Mesothelial cell of epicardium (in vitro differentiated cells): ENCODE data around the gene CLEC18C. TPM values are rescaled to one million over a fixed set of nuclear protein-coding genes. Genes with fewer than 3 reads are reported as not detected.
"Not testable (repeated sequence)": the region's sequence is repeated elsewhere in the genome, so short reads cannot be mapped to it uniquely, and the experiment has no call there.

Experiments used
- DNase-seq, 2 experiments: peaks; one replicate each; pipeline ENCODE4 v3.0.0; 2021; ENCODE audit warnings: low spot score in 2 of 2; ENCODE audit not compliant: unreplicated experiment in 2 of 2
- H3K27ac Mint-ChIP-seq: 2 replicates; pipeline ENCODE4 v1.8.0; 2021; ENCODE audit warnings: mixed read lengths
- H3K27me3 Mint-ChIP-seq: 2 replicates; pipeline ENCODE4 v1.8.0; 2021; ENCODE audit warnings: low read depth, mixed read lengths
- H3K36me3 Mint-ChIP-seq: 2 replicates; pipeline ENCODE4 v1.8.0; 2021; ENCODE audit warnings: mixed read lengths
- H3K4me1 Mint-ChIP-seq: 2 replicates; pipeline ENCODE4 v1.8.0; 2021; ENCODE audit warnings: mixed read lengths
- H3K4me3 Mint-ChIP-seq: 2 replicates; pipeline ENCODE4 v1.8.0; 2021; ENCODE audit warnings: mild to moderate bottlenecking, moderate library complexity, mixed read lengths
- H3K9me3 Mint-ChIP-seq: 2 replicates; pipeline ENCODE4 v1.8.0; 2021; ENCODE audit warnings: mixed read lengths
- total RNA-seq: library from RNA; stranded (reverse); gene quantifications from 3 replicates; pipeline ENCODE4 v1.2.1, GENCODE V29; 2021
- TF ChIP-seq, protein P1 (sequence below): fragments of 200-600 bp; sonication (generic); IDR thresholded peaks from one replicate; pipeline ENCODE4 v1.5.0; 2021; ENCODE audit warnings: antibody characterized with exemption; ENCODE audit not compliant: unreplicated experiment

The CLEC18C gene
- total RNA-seq, 1 donor from 2014 or later, result not detected

DNA sequence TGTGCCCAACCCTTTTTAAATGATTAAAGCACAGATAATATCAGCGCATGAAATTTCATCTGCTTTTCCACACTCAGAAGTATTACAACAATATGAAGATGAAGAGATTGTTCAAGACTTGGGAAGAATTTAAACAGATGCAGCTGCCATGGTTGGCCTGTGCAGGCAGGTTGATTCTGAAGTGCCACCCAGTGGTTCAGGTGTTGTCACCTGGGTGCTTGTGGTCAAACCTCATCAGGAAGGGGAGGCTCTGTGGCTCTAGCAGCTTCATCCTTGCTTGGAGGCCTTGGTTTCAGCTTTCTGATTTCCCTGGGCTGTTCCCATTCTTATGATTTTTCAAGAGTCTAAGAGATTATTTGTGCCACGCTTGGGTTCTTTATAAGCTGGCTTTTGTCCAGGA is 22.2 kb upstream of the CLEC18C start:
- Mint-ChIP-seq H3K27ac (no peak overlapping the region), H3K36me3 (peaks cover 47% of the 10 kb centered on the region), H3K4me1 (no peaks in the 10 kb centered on the region), H3K9me3 (no peaks in the 10 kb centered on the region), H3K27me3 (no peaks in the 10 kb centered on the region), H3K4me3 (no peak overlapping the region)
- TF ChIP-seq, protein P1, sequence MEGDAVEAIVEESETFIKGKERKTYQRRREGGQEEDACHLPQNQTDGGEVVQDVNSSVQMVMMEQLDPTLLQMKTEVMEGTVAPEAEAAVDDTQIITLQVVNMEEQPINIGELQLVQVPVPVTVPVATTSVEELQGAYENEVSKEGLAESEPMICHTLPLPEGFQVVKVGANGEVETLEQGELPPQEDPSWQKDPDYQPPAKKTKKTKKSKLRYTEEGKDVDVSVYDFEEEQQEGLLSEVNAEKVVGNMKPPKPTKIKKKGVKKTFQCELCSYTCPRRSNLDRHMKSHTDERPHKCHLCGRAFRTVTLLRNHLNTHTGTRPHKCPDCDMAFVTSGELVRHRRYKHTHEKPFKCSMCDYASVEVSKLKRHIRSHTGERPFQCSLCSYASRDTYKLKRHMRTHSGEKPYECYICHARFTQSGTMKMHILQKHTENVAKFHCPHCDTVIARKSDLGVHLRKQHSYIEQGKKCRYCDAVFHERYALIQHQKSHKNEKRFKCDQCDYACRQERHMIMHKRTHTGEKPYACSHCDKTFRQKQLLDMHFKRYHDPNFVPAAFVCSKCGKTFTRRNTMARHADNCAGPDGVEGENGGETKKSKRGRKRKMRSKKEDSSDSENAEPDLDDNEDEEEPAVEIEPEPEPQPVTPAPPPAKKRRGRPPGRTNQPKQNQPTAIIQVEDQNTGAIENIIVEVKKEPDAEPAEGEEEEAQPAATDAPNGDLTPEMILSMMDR, result no peak
- no peak for DNase-seq

DNA sequence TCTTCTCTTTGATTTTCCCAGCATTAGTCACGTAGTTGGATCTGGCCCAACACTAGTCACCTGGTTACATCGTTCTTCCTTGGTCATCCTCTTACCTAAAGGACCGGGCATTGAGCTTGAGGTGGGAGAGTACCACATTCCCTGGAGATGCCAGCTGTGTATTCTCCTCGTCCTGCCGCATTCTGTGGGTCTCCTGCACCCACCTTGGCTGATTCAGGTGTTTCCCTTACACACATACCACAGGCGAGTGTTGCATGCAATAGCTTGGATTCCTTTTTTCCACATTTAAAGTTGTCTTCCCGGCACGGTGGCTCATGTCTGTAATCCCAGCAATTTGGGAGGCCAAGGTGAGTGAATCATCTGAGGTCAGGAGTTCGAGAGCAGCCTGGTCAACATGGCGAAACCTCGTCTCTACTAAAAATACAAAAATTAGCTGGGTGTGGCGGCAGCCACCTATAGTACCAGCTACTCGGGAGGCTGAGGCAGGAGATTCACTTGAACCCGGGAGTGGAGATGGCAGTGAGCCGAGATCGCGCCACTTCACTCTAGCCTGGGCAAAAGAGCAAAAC is 21.6 kb upstream of the CLEC18C start:
- no peaks in the 10 kb centered on the region for H3K4me1 Mint-ChIP-seq
- H3K27me3 Mint-ChIP-seq, result no peaks in the 10 kb centered on the region
- H3K36me3 Mint-ChIP-seq, result peaks cover 53% of the 10 kb centered on the region
- no peaks in the 10 kb centered on the region for H3K9me3 Mint-ChIP-seq
- no peak overlapping the region for H3K4me3 Mint-ChIP-seq
- DNase-seq, result no peak
- H3K27ac Mint-ChIP-seq, result no peak overlapping the region
- TF ChIP-seq, protein P1, result no peak

DNA sequence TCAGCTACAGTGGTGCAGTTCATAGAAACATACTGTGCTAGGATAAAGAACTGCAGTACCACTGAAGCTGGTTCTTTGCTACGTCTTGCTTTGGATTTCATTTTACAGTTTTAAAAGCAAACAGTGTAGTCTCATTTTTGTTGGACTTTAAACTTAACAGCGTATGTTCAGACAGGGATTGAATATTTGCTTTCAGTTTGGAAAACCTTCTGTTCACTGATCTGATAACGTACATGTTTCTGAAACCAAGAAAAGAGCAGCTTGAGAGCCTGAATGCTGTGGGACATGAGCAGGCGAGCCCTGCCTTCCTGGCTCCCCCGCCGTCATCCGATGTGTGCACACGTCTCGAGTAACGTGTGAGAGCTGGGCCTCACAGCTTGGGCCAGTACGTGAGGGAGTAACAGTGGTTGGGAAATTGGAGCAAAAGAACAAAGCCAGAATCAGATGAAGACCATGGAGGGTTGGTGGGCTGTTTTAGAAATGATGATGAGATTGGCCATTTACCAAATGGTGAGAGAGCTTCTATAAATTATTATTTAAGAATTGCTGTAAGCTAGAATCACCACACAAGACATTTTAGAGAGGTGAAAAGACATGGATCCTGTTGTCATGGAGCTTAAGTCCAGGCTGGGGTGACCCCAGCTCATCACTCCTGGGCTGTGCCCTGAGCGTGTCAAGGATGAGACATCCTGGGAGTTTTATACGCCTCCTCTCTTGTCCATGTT is 20.8 kb upstream of the CLEC18C start:
- H3K27me3 Mint-ChIP-seq, result no peaks in the 10 kb centered on the region
- no peak overlapping the region for H3K27ac Mint-ChIP-seq
- H3K36me3 Mint-ChIP-seq, result peaks cover 56% of the 10 kb centered on the region
- no peak overlapping the region for H3K4me3 Mint-ChIP-seq
- no peak for DNase-seq
- no peaks in the 10 kb centered on the region for H3K4me1 Mint-ChIP-seq
- no peaks in the 10 kb centered on the region for H3K9me3 Mint-ChIP-seq
- TF ChIP-seq, protein P1, result no peak

DNA sequence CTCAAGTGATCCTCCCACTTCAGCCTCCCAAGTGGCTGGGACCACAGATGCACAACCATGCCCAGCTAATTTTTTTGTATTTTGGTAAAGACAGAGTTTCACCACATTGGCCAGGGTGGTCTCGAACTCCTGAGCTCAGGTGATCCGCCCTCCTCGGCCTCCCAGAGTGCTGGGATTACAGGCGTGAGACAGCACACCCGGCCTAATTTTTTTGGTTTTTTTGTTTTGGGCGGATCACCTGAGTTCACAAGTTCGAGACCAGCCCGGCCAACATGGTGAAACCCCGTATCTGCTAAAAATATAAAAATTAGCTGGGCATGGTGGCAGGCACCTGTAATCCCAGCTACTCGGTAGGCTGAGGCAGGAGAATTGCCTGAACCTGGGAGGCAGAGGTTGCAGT is 18.9 kb upstream of the CLEC18C start:
- not testable (repeated sequence) for H3K27me3 Mint-ChIP-seq, H3K27ac Mint-ChIP-seq, H3K9me3 Mint-ChIP-seq, H3K4me3 Mint-ChIP-seq, H3K4me1 Mint-ChIP-seq, DNase-seq
- peaks cover 43% of the 10 kb centered on the region for H3K36me3 Mint-ChIP-seq

DNA sequence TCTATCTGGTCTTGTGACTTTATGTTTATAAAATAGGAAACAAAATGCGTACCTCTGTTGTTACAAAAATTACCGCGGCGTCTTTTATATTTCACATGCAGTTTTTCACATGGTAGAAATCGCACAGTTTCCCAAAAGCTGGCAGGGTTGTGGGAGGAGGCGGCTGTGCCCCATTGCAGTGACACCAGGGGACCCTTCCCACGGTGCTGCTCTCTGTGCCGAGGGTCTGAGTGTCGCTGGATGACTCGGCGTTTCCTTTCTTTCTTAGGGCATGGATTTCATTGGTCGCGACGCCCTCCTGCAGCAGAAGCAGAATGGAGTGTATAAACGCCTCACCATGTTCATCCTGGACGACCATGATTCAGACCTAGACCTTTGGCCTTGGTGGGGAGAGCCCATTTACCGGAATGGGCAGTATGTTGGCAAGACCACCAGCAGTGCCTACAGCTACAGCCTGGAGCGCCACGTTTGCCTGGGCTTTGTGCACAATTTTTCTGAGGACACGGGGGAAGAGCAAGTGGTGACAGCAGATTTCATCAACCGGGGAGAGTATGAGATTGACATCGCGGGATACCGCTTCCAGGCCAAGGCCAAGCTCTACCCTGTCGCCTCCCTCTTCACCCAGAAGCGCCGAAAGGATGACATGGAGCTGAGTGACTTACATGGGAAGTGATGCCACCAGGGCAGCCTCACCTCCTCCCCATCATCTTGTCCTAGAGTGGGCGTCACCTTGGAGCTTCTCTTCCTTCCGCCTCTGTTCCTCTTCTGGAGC is 17.2 kb upstream of the CLEC18C start:
- TF ChIP-seq, protein P1, result no peak
- Mint-ChIP-seq H3K36me3 (peaks cover 35% of the 10 kb centered on the region), H3K9me3 (no peaks in the 10 kb centered on the region), H3K4me1 (no peaks in the 10 kb centered on the region), H3K4me3 (no peak overlapping the region), H3K27ac (no peak overlapping the region), H3K27me3 (no peaks in the 10 kb centered on the region)
- DNase-seq, result no peak

DNA sequence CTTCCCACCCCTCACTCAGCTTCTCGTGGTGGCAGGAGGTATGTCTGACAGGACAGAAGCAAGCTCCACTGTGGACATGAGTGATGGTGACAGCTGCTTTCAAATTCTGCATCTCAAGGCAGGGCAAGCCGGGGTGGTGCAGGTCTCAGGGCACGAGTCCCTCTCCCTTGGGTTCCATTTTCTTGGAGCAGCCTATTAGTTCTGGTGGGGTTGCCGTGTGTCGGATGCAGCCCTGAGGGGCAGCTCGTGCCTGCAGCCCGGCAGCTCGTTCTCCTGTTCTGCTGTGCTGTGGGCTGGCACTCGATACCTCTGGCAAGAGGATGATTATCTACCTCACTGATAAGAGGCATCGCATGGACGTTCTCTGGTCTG is 16.5 kb upstream of the CLEC18C start:
- no peaks in the 10 kb centered on the region for H3K27me3 Mint-ChIP-seq
- TF ChIP-seq, protein P1, result no peak
- no peak for DNase-seq
- no peak overlapping the region for H3K4me3 Mint-ChIP-seq
- H3K9me3 Mint-ChIP-seq, result no peaks in the 10 kb centered on the region
- no peaks in the 10 kb centered on the region for H3K4me1 Mint-ChIP-seq
- H3K36me3 Mint-ChIP-seq, result peaks cover 35% of the 10 kb centered on the region
- H3K27ac Mint-ChIP-seq, result no peak overlapping the region
